CD4-positive, alpha-beta T cell treated with Interleukin-17A for 4 hours (primary cell): Measurements from ENCODE around the gene GRID1.
"Not testable (repeated sequence)": the region's sequence is repeated elsewhere in the genome, so short reads cannot be mapped to it uniquely, and the experiment has no call there.

Source experiments
- DNase-seq: peaks from one replicate; pipeline ENCODE4 v3.0.0-alpha.2; 2020; ENCODE audit warnings: mixed read lengths

GRID1 gene

GRCh38 chr10:86250399-86250798, 116.2 kb downstream of the GRID1 start:
- no peak for DNase-seq

- no peak for DNase-seq
Measured at GRCh38 chr10:86249794-86250193, 116.8 kb downstream of the GRID1 start.

- no peak for DNase-seq
Measured at GRCh38 chr10:86248062-86248461, 118.5 kb downstream of the GRID1 start.

- DNase-seq: no peak
Measured at GRCh38 chr10:86247588-86247987, 119.0 kb downstream of the GRID1 start.

- no peak for DNase-seq
Measured at GRCh38 chr10:86247073-86247472, 119.5 kb downstream of the GRID1 start.

- no peak for DNase-seq
Measured at GRCh38 chr10:86246279-86246940, 120.2 kb downstream of the GRID1 start.

GRCh38 chr10:86245015-86245394, 121.6 kb downstream of the GRID1 start:
- DNase-seq: no peak

- DNase-seq: no peak
Measured at GRCh38 chr10:86244297-86245014, 122.1 kb downstream of the GRID1 start.

- no peak for DNase-seq
Measured at GRCh38 chr10:86243651-86244155, 122.9 kb downstream of the GRID1 start.

- DNase-seq: no peak
Measured at GRCh38 chr10:86242761-86243160, 123.8 kb downstream of the GRID1 start.

GRCh38 chr10:86238089-86238488, 128.5 kb downstream of the GRID1 start:
- not testable (repeated sequence) for DNase-seq

- no peak for DNase-seq
Measured at GRCh38 chr10:86234541-86235270, 131.9 kb downstream of the GRID1 start.

- no peak for DNase-seq
Measured at GRCh38 chr10:86234107-86234506, 132.5 kb downstream of the GRID1 start.

- no peak for DNase-seq
Measured at GRCh38 chr10:86233131-86233530, 133.5 kb downstream of the GRID1 start.

- no peak for DNase-seq
Measured at GRCh38 chr10:86232644-86233043, 134.0 kb downstream of the GRID1 start.

GRCh38 chr10:86231796-86232560, 134.6 kb downstream of the GRID1 start:
- no peak for DNase-seq

GRCh38 chr10:86230557-86231180, 135.9 kb downstream of the GRID1 start:
- no peak for DNase-seq

- no peak for DNase-seq
Measured at GRCh38 chr10:86229811-86230556, 136.6 kb downstream of the GRID1 start.

GRCh38 chr10:86229376-86229775, 137.2 kb downstream of the GRID1 start:
- DNase-seq: no peak

- DNase-seq: no peak
Measured at GRCh38 chr10:86227501-86228258, 138.9 kb downstream of the GRID1 start.

- DNase-seq: no peak
Measured at GRCh38 chr10:86226781-86227201, 139.8 kb downstream of the GRID1 start.
